ENCODE data around the gene TSPYL1.

The TSPYL1 gene

GRCh38 chr6:116279232-116280160 is at the start of gene TSPYL1 (continued):
- TF ChIP-seq ELK4 (IDR thresholded peaks at IDR 0.05; ENCODE audit: borderline replicate concordance, low read depth, low read length) (no peak), YY1 (tag by site-specific recombination; IDR thresholded peaks at IDR 0.05) (peak; percentile 67), ZNF19 (tag by site-specific recombination; IDR thresholded peaks at IDR 0.05; ENCODE audit: low read depth) (no peak), ZNF610 (tag by site-specific recombination; IDR thresholded peaks at IDR 0.05; ENCODE audit: borderline replicate concordance) (peak; percentile 77; the same call in 1 of the 2 replicates), ZBTB10 (tag by site-specific recombination; IDR thresholded peaks at IDR 0.05) (peak; percentile 89; the same call in 1 of the 2 replicates), EGR2 (tag by site-specific recombination; IDR thresholded peaks at IDR 0.05; ENCODE audit: low read depth) (peak; percentile 88), SCRT1 (tag by site-specific recombination; IDR thresholded peaks at IDR 0.05; ENCODE audit: borderline replicate concordance) (no peak), ZEB2 (tag by site-specific recombination; IDR thresholded peaks at IDR 0.05) (peak; percentile 63), ZNF398 (tag by site-specific recombination; IDR thresholded peaks at IDR 0.05) (peak; percentile 61), ZNF362 (tag by site-specific recombination; IDR thresholded peaks at IDR 0.05) (no peak), HOXA7 (CRISPR knock-in tag; IDR thresholded peaks at IDR 0.05; ENCODE audit: borderline replicate concordance) (no peak), PATZ1 (tag by site-specific recombination; IDR thresholded peaks at IDR 0.05) (peak; percentile 56), PRDM1 (tag by site-specific recombination; IDR thresholded peaks at IDR 0.05) (peak; percentile 83), ZNF785 (tag by site-specific recombination; IDR thresholded peaks at IDR 0.05) (no peak), ZIC2 (tag by site-specific recombination; IDR thresholded peaks at IDR 0.05) (peak; percentile 45), REST (tag by site-specific recombination; IDR thresholded peaks at IDR 0.05) (peak; percentile 38; the same call in 1 of the 2 replicates), ZNF600 (tag by site-specific recombination; IDR thresholded peaks at IDR 0.05) (peak; percentile 49; the same call in 1 of the 2 replicates), RBAK (tag by site-specific recombination; IDR thresholded peaks at IDR 0.05) (no peak), ZNF624 (tag by site-specific recombination; IDR thresholded peaks at IDR 0.05) (no peak), ZNF777 (tag by site-specific recombination; IDR thresholded peaks at IDR 0.05; ENCODE audit: borderline replicate concordance) (no peak), ZFHX2 (tag by site-specific recombination; conservative IDR thresholded peaks at IDR 0.05) (peak; percentile 94), ZNF529 (tag by site-specific recombination; IDR thresholded peaks at IDR 0.05; ENCODE audit: insufficient replicate concordance) (no peak), ZNF133 (tag by site-specific recombination; IDR thresholded peaks at IDR 0.05) (no peak), ZNF26 (tag by site-specific recombination; IDR thresholded peaks at IDR 0.05) (no peak)

Measured in HEK293 (cell line).